HEK293T (cell line): ENCODE results near the gene POFUT1.

Source experiments
- CTCF ChIA-PET: fragments of 350-600 bp; formaldehyde crosslinking; extraction: SDS; loops from one replicate; lab custom pipeline; 2021; ENCODE audit warnings: antibody characterized with exemption, inconsistent platforms; lab: Yijun Ruan, JAX
- POLR2A ChIA-PET: fragments of 350-600 bp; formaldehyde crosslinking; extraction: SDS; loops from one replicate; lab custom pipeline; 2020; ENCODE audit warnings: antibody characterized with exemption, inconsistent platforms; lab: Yijun Ruan, JAX
- DNase-seq: peaks from one replicate; pipeline ENCODE4 v3.0.0; 2012; ENCODE audit warnings: mixed read lengths; ENCODE audit errors: extremely low spot score
- ARNT ChIP-seq: fragments of 450-650 bp; IDR thresholded peaks from 2 replicates; pipeline ENCODE4 v1.6.1; 2017; ENCODE audit warnings: mild to moderate bottlenecking
- BHLHE40 ChIP-seq: fragments of 450-650 bp; IDR thresholded peaks from 2 replicates; pipeline ENCODE4 v1.6.1; 2016; ENCODE audit warnings: mild to moderate bottlenecking, moderate library complexity, borderline replicate concordance
- CTBP1 ChIP-seq: fragments of 450-650 bp; IDR thresholded peaks from 2 replicates; pipeline ENCODE4 v1.6.1; 2016; ENCODE audit warnings: borderline replicate concordance
- ELF4 ChIP-seq: fragments of 450-650 bp; IDR thresholded peaks from 2 replicates; pipeline ENCODE4 v1.6.1; 2017; ENCODE audit warnings: antibody characterized with exemption
- FOXA1 ChIP-seq: fragments of 450-650 bp; IDR thresholded peaks from 2 replicates; pipeline ENCODE4 v1.6.1; 2016; ENCODE audit warnings: mild to moderate bottlenecking
- FOXK2 ChIP-seq: fragments of 450-650 bp; IDR thresholded peaks from 2 replicates; pipeline ENCODE4 v1.6.1; 2016; ENCODE audit warnings: mild to moderate bottlenecking
- FOXM1 ChIP-seq: fragments of 450-650 bp; IDR thresholded peaks from 2 replicates; pipeline ENCODE4 v1.6.1; 2017; ENCODE audit warnings: mild to moderate bottlenecking, borderline replicate concordance
- HDGF ChIP-seq: fragments of 450-650 bp; IDR thresholded peaks from 2 replicates; pipeline ENCODE4 v1.6.1; 2017; ENCODE audit warnings: antibody characterized with exemption, borderline replicate concordance
- L3MBTL2 ChIP-seq: fragments of 450-650 bp; conservative IDR thresholded peaks from 2 replicates; pipeline ENCODE4 v1.6.1; 2016; ENCODE audit warnings: mild to moderate bottlenecking
- LEF1 ChIP-seq: fragments of 450-650 bp; IDR thresholded peaks from 2 replicates; pipeline ENCODE4 v1.6.1; 2017; ENCODE audit warnings: mild to moderate bottlenecking, borderline replicate concordance
- NFRKB ChIP-seq: fragments of 450-650 bp; IDR thresholded peaks from 2 replicates; pipeline ENCODE4 v1.6.1; 2016; ENCODE audit warnings: mild to moderate bottlenecking, moderate library complexity
- PKNOX1 ChIP-seq: fragments of 450-650 bp; IDR thresholded peaks from 2 replicates; pipeline ENCODE4 v1.6.1; 2016
- SP1 ChIP-seq: fragments of 450-650 bp; IDR thresholded peaks from 2 replicates; pipeline ENCODE4 v1.6.1; 2017
- SUZ12 ChIP-seq: fragments of 450-650 bp; IDR thresholded peaks from 2 replicates; pipeline ENCODE4 v1.6.1; 2016; ENCODE audit warnings: mild to moderate bottlenecking
- TARDBP ChIP-seq: fragments of 450-650 bp; IDR thresholded peaks from 2 replicates; pipeline ENCODE4 v1.6.1; 2016
- ZNF384 ChIP-seq: fragments of 450-650 bp; IDR thresholded peaks from 2 replicates; pipeline ENCODE4 v1.6.1; 2016

The POFUT1 gene

GRCh38 chr20:32162351-32162750 is 45.3 kb upstream of the POFUT1 start:
- DNase-seq = no peak
- ChIA-PET CTCF (no interaction called here), POLR2A (no interaction called here)
- no peak for TF ChIP-seq TARDBP
- no peak for TF ChIP-seq FOXK2
- TF ChIP-seq ELF4 = no peak
- TF ChIP-seq NFRKB = no peak
- TF ChIP-seq FOXM1 = no peak
- no peak for TF ChIP-seq CTBP1
- TF ChIP-seq HDGF = no peak
- no peak for TF ChIP-seq BHLHE40
- TF ChIP-seq ARNT = no peak
- TF ChIP-seq L3MBTL2 = no peak
- TF ChIP-seq PKNOX1 = no peak

GRCh38 chr20:32163951-32164350 is 43.7 kb upstream of the POFUT1 start:
- CTCF ChIA-PET = no interaction called here

GRCh38 chr20:32164984-32165735 is 42.5 kb upstream of the POFUT1 start:
- no peak for DNase-seq
- ChIA-PET POLR2A (no interaction called here), CTCF (no interaction called here)
- TF ChIP-seq HDGF = no peak
- no peak for TF ChIP-seq FOXM1
- TF ChIP-seq ELF4 = no peak
- TF ChIP-seq FOXA1 = no peak

More at GRCh38 chr20:32163951-32164350, 43.7 kb upstream of the POFUT1 start:
- no peak for DNase-seq
- POLR2A ChIA-PET = no interaction called here
- no peak for TF ChIP-seq TARDBP
- no peak for TF ChIP-seq ELF4
- no peak for TF ChIP-seq BHLHE40
- TF ChIP-seq FOXA1 = no peak
- TF ChIP-seq NFRKB = no peak
- TF ChIP-seq FOXM1 = no peak
- no peak for TF ChIP-seq LEF1
- no peak for TF ChIP-seq L3MBTL2
- TF ChIP-seq CTBP1 = no peak
- TF ChIP-seq HDGF = no peak
- TF ChIP-seq SUZ12 = no peak
- TF ChIP-seq ZNF384 = no peak
- TF ChIP-seq SP1 = no peak
- TF ChIP-seq PKNOX1 = no peak
- no peak for TF ChIP-seq FOXK2
- TF ChIP-seq ARNT = no peak

- no peak for DNase-seq
- ChIA-PET CTCF (no interaction called here), POLR2A (no interaction called here)
- TF ChIP-seq NFRKB = no peak
- TF ChIP-seq FOXA1 = no peak
- no peak for TF ChIP-seq CTBP1
- TF ChIP-seq LEF1 = no peak
- no peak for TF ChIP-seq SUZ12
- TF ChIP-seq ZNF384 = no peak
- no peak for TF ChIP-seq FOXM1
- TF ChIP-seq ELF4 = no peak
- no peak for TF ChIP-seq BHLHE40
- no peak for TF ChIP-seq L3MBTL2
- no peak for TF ChIP-seq TARDBP
- no peak for TF ChIP-seq ARNT
- no peak for TF ChIP-seq FOXK2
- TF ChIP-seq PKNOX1 = no peak
- no peak for TF ChIP-seq HDGF
- no peak for TF ChIP-seq SP1
These were observed 41.7 kb upstream of the POFUT1 start for GRCh38 chr20:32165836-32166545.

GRCh38 chr20:32167552-32167951 is 40.1 kb upstream of the POFUT1 start:
- DNase-seq = no peak
- ChIA-PET POLR2A (no interaction called here), CTCF (no interaction called here)
- TF ChIP-seq SP1 (no peak), CTBP1 (no peak), FOXA1 (no peak), L3MBTL2 (no peak), SUZ12 (no peak), FOXK2 (no peak), BHLHE40 (no peak), TARDBP (no peak), PKNOX1 (no peak), FOXM1 (no peak)
